ENCODE data around the gene ZNF407.

GRCh38 chr18:74989134-74989533 lies 391.5 kb downstream of the ZNF407 start:
- TF ChIP-seq CTCF (conservative IDR thresholded peaks at IDR 0.05 in 1 of 2, IDR thresholded peaks at IDR 0.05 in 1 of 2; ENCODE audit: extremely low read depth in 1 of 2, insufficient read depth in 1 of 2, low read depth in 1 of 2, low read length in 2 of 2) (no peak), EZH2 (IDR thresholded peaks at IDR 0.05; ENCODE audit: borderline replicate concordance, low read length) (no peak)
